HG03432 (cell line): ENCODE measurements around the gene GATD1.

ENCODE experiments used
- ATAC-seq: cut with Tn5 transposase; IDR thresholded peaks from one replicate; pipeline ENCODE4 v1.9.1; 2021; ENCODE audit warnings: mild to moderate bottlenecking, moderate library complexity; ENCODE audit not compliant: unreplicated experiment

The GATD1 gene

DNA sequence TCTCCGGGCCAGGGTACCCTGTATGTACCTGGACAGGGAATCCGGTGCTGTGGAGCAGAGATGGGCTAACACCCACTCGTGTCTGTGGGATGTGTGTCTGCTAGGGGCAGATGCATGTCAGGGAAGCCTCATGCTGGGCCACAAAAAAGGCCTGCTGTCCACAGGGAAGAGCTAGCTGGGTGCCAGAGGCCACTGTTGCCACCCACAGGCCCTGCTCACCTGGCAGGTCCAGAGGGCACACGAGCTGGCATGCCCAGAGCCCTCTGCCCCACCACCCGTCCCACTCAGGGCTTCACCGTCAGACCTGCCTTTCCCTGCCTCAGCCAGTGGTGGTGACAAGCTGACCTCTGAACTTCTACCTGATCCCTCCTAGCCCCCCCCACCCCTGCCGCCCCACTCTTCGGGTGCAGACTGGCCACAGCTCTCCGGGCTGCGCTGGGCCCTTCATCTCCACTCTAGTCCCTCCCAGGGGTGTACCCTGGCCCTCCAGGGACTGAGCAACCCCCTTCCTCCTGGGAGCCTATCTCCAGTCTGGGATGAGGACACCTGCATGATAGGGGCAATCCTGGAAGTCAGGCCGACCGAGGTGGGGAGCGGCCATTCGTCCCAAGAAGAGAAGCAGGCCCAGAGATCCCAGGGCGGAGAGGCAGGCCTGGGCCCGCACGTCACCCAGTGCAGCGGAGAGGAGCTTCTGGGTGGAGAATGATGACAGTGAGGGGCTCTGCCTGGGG is 19.4 kb upstream of the GATD1 start:
- ATAC-seq, result no peak

DNA sequence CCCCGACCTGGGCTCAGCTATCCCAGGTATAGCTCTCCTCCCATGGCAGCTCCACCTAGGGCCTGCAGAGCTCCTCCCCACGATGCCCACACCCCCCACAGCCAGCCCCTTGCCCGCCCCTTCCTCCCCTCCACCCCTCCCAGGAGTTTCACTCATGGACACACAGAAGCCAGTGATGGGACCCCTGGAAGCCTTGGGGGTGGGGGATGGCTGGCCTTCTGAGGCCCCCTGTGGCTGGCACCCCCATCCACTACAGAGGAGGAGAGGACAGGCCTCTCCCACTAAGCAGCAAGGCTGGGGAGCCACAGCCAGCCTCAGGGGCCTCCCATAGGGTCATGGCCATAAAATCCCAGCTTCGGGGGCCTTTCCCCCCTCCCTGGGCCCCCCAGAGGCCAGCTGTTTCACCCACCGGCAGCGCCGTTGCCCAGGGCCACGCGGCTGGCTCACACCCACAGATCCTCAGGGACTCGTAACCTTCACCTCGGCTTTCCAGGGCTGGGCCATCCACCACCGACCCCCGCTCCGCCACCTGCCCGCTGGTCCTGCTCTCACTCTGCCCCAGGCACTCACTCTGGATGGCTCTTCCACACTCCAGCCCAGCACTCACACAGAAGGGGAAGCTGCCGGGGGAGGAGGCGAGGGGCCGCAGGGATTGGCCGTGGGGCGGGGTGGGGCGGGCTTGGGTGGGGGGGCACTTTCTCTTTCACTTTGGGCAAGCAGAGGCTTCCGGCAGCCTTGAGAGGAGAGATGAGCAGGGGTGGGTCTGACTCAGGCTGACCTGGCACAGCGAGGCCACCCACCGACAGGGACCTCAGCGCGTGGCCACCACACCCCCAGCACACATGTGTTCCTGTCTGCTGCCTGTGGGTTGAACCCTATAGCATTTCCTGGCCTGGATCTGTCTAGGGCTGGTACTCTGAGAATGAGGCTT is 18.6 kb upstream of the GATD1 start:
- ATAC-seq, result no peak

DNA sequence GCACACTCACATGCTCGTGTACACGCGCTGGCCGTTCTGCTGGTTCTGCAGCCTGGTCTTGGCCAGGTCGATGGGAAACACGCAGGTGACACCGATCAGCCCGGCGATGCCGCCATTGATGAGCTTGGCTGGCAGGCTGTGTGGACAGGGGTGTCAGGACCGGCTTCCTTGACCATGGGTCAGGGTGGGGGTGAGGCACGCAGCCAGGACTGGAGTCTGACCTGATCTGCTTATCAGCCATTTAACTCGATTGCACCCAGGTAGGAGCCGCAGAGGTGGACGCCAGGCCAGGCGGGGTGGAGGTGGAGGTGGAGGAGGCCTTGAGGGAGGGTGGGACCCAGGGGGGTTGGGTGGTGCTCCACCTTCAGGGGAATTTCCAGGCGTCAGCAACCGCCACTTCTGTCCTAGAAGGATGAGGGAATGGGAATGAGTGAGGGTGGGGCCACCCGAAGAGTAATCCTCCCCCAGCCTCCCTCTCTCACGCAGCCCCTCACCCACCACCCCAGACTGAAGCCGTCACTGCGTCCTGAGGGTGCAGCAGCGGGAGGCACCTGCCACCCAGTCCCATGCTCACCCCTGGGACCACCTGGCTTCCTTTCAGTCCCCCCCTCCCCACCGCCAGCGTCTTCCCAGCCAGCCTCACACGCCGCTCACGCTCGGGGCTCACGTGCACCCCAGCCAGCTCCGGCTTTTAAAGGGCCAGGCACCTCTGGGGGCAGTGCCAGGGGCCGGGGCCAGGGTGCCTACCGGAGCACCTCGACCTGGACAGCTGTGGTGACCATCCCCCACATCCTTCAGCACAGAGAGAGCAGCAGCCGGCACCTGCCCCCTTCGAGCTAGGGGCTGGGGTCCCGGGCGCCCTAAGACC is 17.7 kb upstream of the GATD1 start:
- no peak for ATAC-seq

DNA sequence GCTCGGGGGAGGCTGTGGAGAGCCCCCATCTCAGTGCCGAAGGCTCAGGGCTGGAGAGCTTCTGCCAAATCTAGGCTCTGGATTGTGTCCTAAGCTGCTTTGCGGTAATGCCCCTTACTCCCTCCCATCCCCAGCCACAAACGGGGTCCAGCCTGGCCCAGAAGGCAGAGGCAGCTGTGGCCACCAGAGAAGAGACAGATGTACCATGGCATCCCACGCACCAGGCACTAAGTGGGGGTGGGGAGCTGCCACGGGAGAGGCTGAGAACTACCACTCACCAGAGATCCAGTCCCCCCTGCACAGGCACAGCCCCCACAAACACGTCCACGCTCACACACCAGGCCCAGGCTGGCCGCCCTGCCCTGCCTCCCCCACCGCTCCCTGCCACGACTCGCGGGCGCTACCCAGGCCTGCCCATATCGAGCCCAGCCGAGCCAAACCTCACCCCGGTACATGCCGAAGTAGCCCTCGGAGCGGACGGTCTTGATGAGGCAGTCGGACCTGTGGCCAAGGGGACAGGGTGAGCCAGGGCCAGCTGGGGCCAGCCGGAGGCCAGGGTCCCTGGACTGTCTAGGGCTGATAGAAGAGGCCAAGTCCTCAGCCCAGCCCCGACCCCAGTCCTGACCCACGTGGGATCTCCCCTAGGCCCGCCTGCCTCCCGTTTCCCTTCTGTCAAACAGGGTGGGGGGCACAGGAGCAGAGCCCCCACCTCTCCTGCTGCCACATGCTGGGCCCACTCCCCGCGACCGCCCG is 16.9 kb upstream of the GATD1 start:
- no peak for ATAC-seq

DNA sequence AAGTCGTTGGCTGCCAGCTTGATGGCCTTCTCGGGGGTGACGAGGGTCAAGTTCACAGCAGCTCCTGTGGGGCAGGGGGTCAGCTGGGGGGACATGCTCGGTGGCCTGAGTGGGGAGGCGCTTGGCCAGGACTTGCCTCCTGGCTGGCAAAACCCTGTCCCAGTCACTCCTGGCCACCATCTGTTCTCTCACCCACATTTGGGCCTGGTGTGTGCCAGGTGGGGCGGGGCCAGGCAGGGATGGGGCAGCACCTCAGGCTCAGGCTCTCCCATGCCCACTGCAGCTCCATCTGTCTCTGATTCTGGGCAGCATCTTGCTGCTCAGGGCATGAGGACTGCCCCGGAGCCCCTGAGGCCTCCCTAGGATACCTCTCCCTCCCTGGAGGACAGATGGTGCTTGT is 16.3 kb upstream of the GATD1 start:
- no peak for ATAC-seq

DNA sequence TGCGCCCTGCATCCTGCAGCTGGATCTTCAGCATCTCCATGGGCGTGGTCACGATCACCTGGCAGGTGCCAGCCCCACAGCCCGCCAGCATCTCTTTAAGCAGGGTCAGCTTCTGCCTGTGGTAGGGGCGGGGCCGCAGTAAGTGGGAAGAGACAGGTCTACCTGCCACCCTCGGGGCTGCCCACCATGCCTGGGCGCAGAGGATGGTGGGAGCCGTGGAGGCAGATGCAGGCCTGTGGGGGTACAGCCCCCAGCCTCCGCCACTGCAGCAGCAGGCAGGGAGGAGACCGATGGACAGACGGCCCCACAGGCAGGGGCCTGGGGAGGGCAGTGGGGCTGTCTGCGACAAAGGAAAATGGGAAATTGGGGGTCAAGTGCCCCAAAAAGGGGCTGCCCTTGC is 15.6 kb upstream of the GATD1 start:
- ATAC-seq, result no peak

DNA sequence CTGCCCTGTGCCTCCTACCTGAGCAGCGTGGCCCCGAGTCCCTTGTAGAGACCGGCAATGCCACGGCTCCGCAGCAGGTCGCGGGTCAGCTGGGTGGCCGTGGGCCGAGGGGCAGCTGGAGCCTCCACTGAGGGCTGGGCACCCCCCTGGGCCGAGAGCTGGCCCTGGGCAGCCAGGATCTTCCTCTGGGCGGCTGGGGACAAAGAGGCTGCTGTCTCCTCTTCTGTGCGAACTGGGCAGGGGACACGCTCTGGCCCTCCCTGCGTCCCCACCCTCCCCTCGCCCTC is 15.2 kb upstream of the GATD1 start:
- no peak for ATAC-seq

DNA sequence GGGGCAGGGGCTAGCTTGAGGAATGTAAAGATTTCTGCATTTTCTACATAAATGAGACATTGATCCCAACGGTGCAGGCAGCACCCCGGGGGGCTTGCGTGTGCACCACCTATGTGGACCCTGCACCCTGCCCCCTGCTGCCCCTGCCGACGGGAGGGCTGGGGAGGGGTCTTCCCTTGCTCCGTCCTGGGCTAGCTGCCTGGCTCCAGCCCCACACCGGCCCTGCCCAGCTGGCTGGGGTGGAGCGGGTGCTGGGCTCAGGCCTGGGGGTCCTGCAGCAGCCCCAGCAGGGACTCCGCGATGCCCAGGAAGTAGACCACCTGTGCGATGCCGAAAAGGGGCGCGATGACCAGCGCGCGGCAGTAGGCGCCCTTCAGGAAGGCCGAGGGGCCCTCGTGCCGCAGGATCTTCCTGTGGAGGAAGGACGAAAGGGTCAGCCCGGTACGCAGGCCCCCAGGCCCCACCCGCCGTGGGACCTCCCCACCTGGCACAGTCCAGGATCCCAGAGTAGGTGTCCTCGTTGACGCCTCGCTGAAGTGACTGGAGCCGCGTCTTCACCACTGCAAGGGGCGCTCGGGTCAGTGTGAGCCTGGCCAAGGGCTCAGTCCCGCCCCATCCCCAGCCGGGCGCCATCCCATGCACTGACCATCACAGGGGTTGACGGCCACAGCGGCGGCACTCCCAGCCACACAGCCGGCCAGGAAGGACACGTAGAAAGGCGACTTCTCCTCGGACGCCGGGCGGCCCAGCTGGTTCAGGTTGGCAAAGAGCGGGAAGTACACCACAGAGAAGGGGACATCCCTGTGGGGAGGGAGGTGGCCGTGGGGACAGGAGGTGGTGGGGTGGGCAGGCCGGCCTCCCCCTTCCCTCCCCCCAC is 14.6 kb upstream of the GATD1 start:
- ATAC-seq, result no peak

DNA sequence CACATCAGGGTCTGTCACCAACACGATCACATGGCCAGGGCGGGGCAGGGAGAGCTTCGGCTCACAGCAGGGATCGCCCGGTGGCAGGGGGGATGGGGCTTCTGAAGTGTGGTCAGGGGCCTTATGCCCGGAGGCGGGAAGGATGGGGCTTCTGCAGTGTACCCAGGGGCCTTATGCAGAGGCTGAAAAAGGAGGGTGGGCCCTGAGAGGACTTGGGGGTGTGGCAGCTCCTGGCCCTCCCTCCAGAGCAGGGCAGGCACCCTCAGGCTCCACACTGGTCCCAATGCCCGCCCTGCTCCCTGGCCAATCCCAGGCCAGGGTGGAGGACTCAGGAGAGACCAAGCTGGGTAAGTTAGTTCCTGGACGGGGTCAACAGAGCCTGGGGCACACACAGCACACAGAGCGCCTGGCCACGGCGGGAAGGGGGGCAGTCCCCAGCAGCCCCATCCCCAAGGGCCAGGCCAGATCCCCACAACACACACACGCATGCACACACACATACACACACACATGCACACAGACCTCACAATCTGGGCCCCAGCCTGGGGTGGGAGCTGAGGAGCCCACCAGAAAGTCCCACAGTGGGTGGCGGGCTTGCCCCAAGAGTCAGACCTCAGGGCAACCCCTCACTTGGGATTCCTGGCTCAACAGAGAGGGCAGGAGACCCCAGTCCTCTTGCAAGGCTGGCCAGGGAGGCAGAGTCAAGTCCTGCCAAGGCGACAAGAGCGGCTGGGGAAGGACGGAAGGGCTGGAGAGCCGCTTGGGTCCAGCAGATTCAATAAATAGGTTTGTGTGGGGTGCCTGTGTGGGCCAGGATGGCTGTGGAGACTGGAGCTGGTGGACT is 13.7 kb upstream of the GATD1 start:
- no peak for ATAC-seq

DNA sequence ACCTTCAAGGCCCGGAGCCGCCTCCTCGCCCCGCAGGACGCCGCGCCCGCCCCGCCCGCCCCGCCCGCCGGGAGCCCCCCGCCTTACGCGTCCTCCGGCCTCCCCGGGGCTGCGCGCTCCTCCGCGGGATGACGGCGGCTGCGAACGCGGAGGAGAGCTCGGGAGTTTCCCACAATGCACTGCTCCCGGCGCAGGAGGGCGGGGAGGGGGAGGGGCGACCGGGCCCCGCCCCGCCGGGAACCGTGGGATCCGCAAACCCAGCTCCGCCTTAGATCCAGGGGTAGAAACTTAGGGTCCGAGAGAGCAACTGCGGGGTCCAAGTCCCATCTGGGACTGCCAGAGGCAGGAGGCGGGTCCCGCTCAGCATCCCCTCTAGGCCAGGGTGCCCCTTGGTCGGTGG is 12.7 kb upstream of the GATD1 start, which contains the start of gene CEND1:
TSS of gene CEND1 (minus strand) at position 148 of the 400 bp plus-strand sequence. CDS start 1,514 bp downstream, outside the sequence.
- no peak for ATAC-seq

DNA sequence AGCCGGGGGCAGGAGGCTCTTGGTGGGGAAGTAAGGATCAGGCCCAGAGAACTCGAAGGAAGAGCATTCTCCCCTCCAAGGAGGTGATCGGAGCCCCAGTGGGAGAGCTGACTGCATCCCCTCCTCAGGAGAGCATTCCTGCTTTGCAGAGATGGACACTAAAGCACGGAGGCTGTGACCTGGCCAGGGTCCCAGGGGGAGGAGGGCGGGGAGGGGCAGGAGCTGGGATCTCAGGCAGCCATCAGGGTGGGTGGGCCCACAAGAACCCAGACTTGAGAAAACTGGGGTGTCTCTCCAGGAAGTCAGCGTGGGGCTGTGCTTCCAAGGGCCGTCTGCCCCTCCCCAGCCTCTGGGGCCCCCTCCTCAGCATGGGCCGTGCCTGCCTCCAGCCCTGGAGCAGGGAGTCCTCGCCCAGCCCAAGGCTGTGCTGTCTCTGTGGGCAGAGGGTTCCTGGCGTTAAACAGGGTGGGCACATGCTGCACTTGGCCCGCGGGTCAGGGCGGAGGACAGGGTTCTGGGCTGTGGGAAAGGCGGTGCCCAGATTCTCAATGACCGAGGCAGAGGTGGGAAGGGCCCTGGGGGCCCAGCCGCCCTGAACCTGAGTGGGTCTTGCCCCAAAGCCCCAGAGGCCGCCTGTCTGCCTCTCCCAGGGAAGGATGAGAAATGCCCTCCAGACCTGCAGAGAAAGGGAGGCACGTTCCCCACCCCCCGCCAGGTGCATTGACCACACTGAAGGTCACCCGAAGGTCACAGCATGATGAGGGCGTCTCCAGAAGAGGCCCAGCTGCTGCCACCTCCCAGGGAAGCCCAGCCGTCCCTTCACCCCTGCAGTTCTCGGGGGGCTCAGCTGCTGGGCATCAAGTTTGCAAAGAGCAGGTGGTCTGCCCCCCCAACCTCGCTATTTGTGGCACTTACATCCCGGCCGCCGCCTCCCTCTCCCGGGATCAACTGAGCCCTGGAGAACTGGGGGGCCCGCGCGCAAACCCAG is 12.0 kb upstream of the GATD1 start:
- no peak for ATAC-seq

DNA sequence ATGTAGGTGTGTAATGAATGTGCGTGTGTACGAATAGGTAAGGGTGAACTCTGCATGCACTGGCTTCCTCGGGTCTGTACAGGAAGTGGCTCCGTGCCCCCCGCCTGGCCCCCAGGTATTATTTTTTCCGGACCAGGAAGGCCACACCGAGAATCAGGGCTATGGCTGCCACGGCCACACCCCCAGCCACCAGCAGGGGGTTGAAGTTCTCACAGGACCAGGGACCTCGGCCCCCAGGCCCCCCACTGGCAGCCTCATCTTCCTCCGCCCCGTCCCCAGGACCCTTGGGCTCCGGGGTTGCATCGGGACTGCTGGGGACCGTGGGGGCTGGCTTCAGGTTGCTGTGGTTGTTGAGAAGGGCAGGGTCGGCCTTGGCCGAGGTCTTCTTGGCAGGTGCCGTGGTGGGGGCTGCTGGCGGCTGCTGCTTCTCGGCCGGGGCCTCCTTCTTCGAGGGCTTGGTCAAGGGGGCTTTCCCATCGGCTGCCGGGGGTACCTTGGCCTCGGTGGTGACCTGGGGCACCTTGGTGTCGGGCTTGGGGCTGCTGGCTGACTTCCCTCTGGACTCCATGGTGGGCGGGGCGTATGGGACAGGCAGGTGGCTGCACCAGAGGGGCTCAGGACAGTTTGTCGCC is 10.8 kb upstream of the GATD1 start:
- no peak for ATAC-seq

DNA sequence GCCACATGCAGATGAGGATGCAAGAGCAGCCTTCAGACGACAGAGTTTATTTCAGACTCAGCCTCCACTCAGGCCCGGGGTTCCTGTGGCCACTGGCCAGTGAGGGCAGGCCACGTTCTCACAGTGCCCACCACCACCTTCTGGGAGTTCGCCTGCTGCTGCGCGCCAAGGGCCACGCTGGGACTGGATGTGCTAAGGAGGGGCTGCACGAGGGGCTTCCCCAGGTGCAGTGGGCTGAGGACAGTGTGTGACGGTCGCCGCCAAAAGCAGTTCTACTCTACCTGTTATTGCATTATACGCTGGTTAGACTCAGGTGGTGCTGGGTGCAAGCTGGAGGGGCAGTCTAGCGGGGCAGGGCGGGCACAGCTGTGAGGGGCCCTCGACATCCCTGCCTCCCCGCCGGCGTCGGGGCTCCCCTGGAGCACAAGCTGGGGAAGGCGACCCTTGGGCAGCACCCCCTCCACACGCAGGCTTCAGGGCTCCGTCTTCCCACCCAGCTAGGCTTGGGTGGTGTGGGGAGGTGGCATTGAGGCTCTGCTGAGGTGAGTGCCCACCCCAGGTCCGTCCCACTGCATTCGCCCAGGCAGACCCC is 9.9 kb upstream of the GATD1 start:
- no peak for ATAC-seq

DNA sequence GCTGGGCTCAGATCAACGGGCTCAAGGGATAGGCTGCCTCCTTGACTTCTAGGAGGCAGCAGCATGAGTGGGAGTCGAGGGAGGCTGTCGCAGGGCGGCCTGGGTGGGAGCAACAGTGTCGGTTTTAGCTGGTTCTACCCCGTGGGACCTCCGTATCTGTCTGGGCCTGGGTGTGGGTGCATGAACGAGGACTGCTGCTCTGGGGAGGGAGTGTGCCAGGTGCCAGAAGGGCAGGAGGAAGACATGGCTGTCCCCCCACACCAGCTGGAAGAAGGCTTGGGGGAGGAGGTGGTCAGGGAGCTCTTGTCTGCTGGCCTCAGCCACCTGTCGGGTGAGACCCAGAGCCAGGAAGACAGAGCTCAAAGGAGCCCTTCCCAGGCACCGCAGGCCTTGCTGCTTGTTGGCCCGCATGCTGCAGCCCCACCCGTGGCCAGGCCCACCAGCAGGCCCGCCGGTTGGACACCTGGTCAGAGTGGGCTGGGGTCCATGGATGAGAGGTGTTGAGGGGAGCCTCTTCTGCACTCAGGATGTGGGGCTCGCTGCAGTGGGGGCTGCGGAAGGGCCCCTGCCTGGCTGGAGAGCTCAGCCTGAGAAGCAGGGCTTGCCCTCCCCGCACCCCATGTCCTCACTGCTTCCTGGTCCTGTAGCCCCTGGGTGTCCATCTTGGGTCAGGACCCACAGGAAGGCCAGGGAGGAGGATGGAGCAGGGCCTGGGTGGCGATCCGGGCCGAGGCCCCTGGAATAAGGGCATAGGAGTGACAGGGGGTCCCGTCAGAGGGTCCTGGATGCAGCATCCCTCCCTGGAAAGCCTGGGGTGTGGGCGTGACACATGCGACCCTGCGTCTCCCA is 9.2 kb upstream of the GATD1 start:
- ATAC-seq, result no peak

DNA sequence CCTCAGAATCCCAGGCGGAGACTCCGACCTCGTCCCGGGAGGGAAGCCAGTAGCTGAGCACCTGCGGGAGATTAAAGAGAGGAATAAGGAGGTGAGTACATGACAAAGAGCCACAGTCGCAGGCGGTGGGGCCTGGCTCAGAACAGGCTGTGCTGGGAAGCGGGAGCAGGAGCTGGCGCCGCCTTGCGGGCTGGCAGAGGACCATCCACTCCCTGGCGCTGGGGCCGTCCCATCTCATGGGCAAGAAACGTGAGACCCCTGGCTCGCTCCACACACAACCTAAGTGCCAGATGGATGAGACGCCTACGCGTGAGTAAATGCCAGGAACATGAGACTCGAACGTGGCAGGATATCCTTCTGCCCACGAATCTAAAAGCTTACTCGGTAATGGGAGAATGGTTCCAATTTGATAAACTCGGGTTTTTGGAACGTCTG is 6.3 kb upstream of the GATD1 start:
- no peak for ATAC-seq
